Measurements from ENCODE around the gene ATF1.

ATF1 gene

DNA sequence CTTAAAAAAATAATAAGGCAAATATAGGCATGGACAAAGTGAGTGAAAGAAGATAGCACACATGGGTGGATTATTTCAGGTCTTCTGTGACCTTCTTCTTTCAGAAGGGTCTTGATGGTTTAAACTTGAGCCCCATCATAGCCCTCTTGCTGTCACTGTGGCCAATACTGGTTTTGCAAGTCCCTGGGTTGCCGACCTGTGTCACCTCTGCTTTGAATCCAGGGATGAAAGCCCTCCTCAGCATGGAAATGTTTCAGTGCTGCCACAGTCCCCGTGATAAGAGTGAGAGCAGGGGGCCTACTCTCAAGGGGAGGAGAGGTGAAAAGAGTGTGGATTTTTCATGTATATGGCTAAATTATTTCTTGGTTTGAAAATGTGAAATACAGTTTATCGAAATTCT, 30.2 kb upstream of the ATF1 start:
- Histone ChIP-seq H3K9me3 (ENCODE audit: low read length) (no peaks in the 10 kb centered on the region), H3K27me3 (ENCODE audit: control insufficient read depth in 1 of 2, insufficient read depth in 2 of 2, low read length in 2 of 2) (no peaks in the 10 kb centered on the region), H3K27ac (ENCODE audit: low read depth, low read length) (no peak overlapping the region), H3K4me1 (ENCODE audit: insufficient read depth, low read length) (no peaks in the 10 kb centered on the region), H3K9ac (ENCODE audit: low read length) (no peak overlapping the region), H3K4me3 (ENCODE audit: low read depth in 1 of 2, low read length in 2 of 2) (no peak overlapping the region), H3K36me3 (ENCODE audit: insufficient read depth, low read length) (peaks cover 44% of the 10 kb centered on the region)

DNA sequence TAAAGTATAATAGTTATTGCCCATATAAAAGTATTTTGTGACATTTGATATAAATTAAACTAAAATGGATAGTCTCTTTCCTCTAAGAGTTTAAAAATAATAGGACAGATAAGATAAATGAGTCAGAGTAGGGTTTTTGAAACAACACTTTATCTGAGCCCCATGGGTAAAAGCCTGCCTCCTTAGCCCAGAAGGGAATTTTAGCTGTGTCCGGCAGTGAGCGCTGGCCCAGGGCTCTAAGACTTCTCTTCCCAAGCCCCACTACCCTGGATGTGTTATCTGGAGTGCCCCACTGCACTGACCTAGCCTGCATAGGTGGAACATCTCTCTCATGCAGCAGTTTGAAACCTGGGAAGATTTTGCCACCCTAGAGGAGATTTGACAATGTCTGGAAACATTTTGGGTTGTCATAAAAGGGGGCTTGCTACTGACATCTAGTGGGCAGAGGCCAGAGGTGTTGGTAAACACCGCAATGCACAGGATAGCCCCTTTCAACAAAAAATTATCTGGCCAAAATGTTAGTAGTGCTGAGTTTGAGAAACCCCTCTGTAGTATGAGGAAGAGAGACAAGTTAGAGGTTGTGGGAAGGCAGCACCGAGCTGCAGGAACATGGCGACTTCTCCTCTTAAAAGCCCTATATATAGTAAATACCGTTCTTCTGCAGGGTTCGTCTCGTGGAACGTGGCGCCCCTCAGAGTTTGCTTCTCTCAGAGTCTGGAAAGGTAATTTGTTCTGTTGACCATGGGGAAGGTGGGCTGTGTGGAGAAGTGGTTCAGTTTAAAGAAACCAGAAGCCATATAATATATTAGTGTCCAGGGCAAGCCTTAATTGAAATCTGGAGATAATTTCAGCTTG, 29.3 kb upstream of the ATF1 start:
- Histone ChIP-seq H3K9me3 (ENCODE audit: low read length) (no peaks in the 10 kb centered on the region), H3K4me3 (ENCODE audit: low read depth in 1 of 2, low read length in 2 of 2) (no peak overlapping the region), H3K9ac (ENCODE audit: low read length) (no peak overlapping the region), H3K27ac (ENCODE audit: low read depth, low read length) (no peak overlapping the region), H3K4me1 (ENCODE audit: insufficient read depth, low read length) (no peaks in the 10 kb centered on the region), H3K36me3 (ENCODE audit: insufficient read depth, low read length) (peaks cover 46% of the 10 kb centered on the region), H3K27me3 (ENCODE audit: control insufficient read depth in 1 of 2, insufficient read depth in 2 of 2, low read length in 2 of 2) (no peaks in the 10 kb centered on the region)

DNA sequence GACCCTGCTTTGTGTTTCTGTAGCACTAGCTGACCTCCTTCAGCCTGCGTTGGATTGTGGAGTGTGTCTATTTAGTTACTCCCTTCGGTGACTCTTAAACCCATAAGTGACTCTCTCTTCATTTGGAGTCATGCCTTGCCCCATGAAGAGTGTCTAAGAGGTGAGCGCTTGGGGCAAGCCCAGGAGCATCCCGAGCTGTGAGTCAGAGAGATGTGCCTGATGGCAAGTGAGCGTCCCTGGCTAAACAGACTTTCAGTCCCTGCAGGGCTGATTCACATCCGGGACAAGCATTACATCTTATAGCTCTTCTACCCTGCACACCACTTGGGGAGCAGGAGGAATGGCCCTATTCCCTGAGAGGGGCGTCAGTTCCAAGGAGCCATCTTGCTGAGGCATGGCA, 24.3 kb upstream of the ATF1 start:
- no peaks in the 10 kb centered on the region for H3K9me3 ChIP-seq (ENCODE audit: low read length)
- H3K4me1 ChIP-seq (ENCODE audit: insufficient read depth, low read length): no peaks in the 10 kb centered on the region
- no peak overlapping the region for H3K4me3 ChIP-seq (ENCODE audit: low read depth in 1 of 2, low read length in 2 of 2)
- no peak overlapping the region for H3K9ac ChIP-seq (ENCODE audit: low read length)
- H3K36me3 ChIP-seq (ENCODE audit: insufficient read depth, low read length): peaks cover 38% of the 10 kb centered on the region
- no peaks in the 10 kb centered on the region for H3K27me3 ChIP-seq (ENCODE audit: control insufficient read depth in 1 of 2, insufficient read depth in 2 of 2, low read length in 2 of 2)
- no peak overlapping the region for H3K27ac ChIP-seq (ENCODE audit: low read depth, low read length)

DNA sequence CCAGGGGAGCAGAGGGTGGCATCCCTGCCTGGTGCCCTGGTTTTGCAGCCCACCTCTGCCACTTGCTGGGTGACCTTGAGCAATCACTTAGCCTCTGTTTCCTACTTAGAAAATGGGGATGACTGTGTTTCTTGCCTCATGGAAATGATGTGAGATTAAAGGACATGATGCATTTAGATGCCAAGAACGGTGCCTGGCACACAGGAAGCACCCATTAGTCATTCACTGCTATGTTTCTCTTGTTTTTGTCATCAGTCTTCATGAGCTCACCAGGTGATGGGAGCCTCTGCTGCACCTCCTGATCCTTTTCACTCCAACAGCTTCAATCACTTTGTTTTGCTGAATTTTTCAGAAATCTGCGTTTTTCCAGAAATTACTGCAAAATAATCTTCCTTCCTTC, 23.6 kb upstream of the ATF1 start:
- H3K36me3 ChIP-seq (ENCODE audit: insufficient read depth, low read length): peaks cover 45% of the 10 kb centered on the region

DNA sequence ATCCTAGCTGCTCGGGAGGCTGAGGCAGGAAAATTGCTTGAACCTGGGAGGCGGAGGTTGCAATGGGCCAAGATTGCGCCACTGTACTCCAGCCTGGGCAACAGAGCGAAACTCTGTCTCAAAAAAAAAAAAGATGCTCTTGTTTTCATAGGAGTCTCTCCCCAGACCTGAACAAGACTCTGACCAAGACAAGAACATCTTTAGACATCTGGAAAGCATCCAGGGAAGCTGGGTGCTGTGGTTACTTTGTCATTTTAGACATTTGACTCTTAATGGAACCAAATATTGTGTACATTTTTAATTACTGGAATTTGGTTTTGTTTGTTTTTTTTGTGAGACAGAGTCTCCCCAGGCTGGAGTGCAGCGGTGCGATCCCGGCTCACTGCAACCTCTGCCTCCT, 21.1 kb upstream of the ATF1 start:
- H3K27ac ChIP-seq (ENCODE audit: low read depth, low read length): no peak overlapping the region
- no peaks in the 10 kb centered on the region for H3K27me3 ChIP-seq (ENCODE audit: control insufficient read depth in 1 of 2, insufficient read depth in 2 of 2, low read length in 2 of 2)
- no peak overlapping the region for H3K9ac ChIP-seq (ENCODE audit: low read length)
- no peaks in the 10 kb centered on the region for H3K4me1 ChIP-seq (ENCODE audit: insufficient read depth, low read length)
- H3K36me3 ChIP-seq (ENCODE audit: insufficient read depth, low read length): peaks cover 56% of the 10 kb centered on the region
- H3K4me3 ChIP-seq (ENCODE audit: low read depth in 1 of 2, low read length in 2 of 2): no peak overlapping the region
- no peaks in the 10 kb centered on the region for H3K9me3 ChIP-seq (ENCODE audit: low read length)

More for the DNA sequence above, 23.6 kb upstream of the ATF1 start:
- Histone ChIP-seq H3K27me3 (ENCODE audit: control insufficient read depth in 1 of 2, insufficient read depth in 2 of 2, low read length in 2 of 2) (no peaks in the 10 kb centered on the region), H3K4me1 (ENCODE audit: insufficient read depth, low read length) (no peaks in the 10 kb centered on the region), H3K9ac (ENCODE audit: low read length) (no peak overlapping the region), H3K9me3 (ENCODE audit: low read length) (no peaks in the 10 kb centered on the region), H3K4me3 (ENCODE audit: low read depth in 1 of 2, low read length in 2 of 2) (no peak overlapping the region), H3K27ac (ENCODE audit: low read depth, low read length) (no peak overlapping the region)

DNA sequence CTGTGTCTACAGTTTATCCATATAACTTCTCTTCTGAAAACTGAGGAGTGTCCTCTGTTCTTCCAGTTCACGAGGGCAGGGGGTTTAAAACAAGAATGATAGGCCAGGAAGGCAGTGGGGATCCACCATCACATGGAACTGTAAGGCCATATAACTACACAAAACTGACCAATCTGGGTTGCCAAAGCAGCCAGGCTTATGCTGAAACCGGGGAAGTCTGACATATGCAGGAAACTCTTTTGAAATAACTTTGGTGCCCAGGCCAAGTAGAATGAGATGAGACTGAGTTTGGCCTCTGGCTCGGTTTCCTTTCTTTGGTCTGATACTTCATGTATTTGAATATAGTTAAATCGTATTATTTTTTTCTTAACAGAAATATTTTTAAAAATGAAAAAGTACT, 18.0 kb upstream of the ATF1 start:
- H3K9me3 ChIP-seq (ENCODE audit: low read length): no peaks in the 10 kb centered on the region
- no peak overlapping the region for H3K9ac ChIP-seq (ENCODE audit: low read length)
- no peaks in the 10 kb centered on the region for H3K4me1 ChIP-seq (ENCODE audit: insufficient read depth, low read length)
- H3K4me3 ChIP-seq (ENCODE audit: low read depth in 1 of 2, low read length in 2 of 2): no peak overlapping the region
- H3K36me3 ChIP-seq (ENCODE audit: insufficient read depth, low read length): peaks cover 36% of the 10 kb centered on the region
- no peaks in the 10 kb centered on the region for H3K27me3 ChIP-seq (ENCODE audit: control insufficient read depth in 1 of 2, insufficient read depth in 2 of 2, low read length in 2 of 2)
- H3K27ac ChIP-seq (ENCODE audit: low read depth, low read length): no peak overlapping the region

DNA sequence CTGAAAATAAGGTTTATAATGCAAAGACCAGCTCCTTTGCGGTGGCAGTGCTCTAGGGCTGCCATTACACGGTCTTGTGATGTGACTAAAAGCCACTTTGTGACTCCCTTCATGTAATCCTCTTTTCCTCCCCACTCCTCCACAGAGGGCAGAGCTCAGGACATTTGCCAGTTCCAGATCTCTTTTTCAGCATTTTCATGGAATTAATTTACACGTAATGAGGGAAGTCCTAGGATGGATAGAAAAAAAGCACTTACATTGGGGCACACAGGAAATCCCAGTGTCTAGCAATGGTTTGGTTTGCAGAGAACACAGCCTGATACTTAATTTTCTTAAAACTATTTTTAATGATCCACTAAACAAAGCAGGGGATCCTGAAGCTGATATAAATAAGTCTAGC, 17.5 kb upstream of the ATF1 start:
- peaks cover 31% of the 10 kb centered on the region for H3K36me3 ChIP-seq (ENCODE audit: insufficient read depth, low read length)

DNA sequence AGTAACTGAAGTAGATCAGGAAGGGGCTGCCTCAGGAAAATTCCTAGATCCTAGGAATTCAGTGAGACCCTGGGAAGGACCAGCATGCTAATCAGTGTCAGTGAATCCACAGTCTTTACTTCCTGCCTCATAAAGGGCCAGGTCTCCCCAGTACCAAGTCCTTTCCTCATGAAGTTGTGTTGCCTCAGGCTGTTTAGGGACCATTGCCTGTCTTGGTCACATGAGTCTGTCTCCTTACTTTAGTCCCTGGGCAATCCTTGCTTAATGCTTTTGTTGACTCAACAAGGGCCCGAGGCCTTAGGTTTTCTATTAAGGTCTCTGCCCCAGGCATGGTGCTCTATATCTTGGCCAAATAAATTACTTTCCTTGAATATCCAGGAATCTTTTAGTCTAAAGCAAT, 16.1 kb upstream of the ATF1 start:
- H3K27ac ChIP-seq (ENCODE audit: low read depth, low read length): no peak overlapping the region
- H3K36me3 ChIP-seq (ENCODE audit: insufficient read depth, low read length): peaks cover 22% of the 10 kb centered on the region
- H3K9me3 ChIP-seq (ENCODE audit: low read length): no peaks in the 10 kb centered on the region
- no peak overlapping the region for H3K4me3 ChIP-seq (ENCODE audit: low read depth in 1 of 2, low read length in 2 of 2)
- H3K9ac ChIP-seq (ENCODE audit: low read length): no peak overlapping the region
- no peaks in the 10 kb centered on the region for H3K27me3 ChIP-seq (ENCODE audit: control insufficient read depth in 1 of 2, insufficient read depth in 2 of 2, low read length in 2 of 2)
- no peaks in the 10 kb centered on the region for H3K4me1 ChIP-seq (ENCODE audit: insufficient read depth, low read length)

More for the DNA sequence above, 17.5 kb upstream of the ATF1 start:
- Histone ChIP-seq H3K9me3 (ENCODE audit: low read length) (no peaks in the 10 kb centered on the region), H3K27ac (ENCODE audit: low read depth, low read length) (no peak overlapping the region), H3K27me3 (ENCODE audit: control insufficient read depth in 1 of 2, insufficient read depth in 2 of 2, low read length in 2 of 2) (no peaks in the 10 kb centered on the region), H3K4me1 (ENCODE audit: insufficient read depth, low read length) (no peaks in the 10 kb centered on the region), H3K4me3 (ENCODE audit: low read depth in 1 of 2, low read length in 2 of 2) (no peak overlapping the region), H3K9ac (ENCODE audit: low read length) (no peak overlapping the region)

DNA sequence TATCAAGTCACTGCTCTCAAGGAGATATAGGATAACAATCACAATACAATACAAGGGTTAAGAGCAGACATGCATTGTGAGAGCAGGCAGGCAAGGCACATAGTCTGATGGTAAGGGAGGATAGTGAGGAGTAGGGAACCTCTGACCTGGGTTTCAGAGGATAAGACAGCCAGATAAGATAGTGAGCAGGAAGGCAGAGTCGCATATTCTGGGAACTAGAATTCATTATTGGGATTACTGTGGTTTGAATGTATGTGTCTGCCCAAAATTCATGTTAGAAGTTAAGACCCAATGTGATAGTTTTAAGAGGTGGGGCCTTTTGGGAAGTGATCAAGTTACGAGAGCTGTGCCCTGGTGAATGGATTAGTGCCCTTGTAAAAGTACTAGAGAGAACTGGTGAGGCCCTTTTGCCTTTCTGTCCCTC, 14.4 kb upstream of the ATF1 start:
- Histone ChIP-seq H3K9ac (ENCODE audit: low read length) (no peak overlapping the region), H3K27ac (ENCODE audit: low read depth, low read length) (no peak overlapping the region), H3K4me1 (ENCODE audit: insufficient read depth, low read length) (no peaks in the 10 kb centered on the region), H3K27me3 (ENCODE audit: control insufficient read depth in 1 of 2, insufficient read depth in 2 of 2, low read length in 2 of 2) (no peaks in the 10 kb centered on the region), H3K9me3 (ENCODE audit: low read length) (no peaks in the 10 kb centered on the region), H3K4me3 (ENCODE audit: low read depth in 1 of 2, low read length in 2 of 2) (no peak overlapping the region), H3K36me3 (ENCODE audit: insufficient read depth, low read length) (peaks cover 19% of the 10 kb centered on the region)

DNA sequence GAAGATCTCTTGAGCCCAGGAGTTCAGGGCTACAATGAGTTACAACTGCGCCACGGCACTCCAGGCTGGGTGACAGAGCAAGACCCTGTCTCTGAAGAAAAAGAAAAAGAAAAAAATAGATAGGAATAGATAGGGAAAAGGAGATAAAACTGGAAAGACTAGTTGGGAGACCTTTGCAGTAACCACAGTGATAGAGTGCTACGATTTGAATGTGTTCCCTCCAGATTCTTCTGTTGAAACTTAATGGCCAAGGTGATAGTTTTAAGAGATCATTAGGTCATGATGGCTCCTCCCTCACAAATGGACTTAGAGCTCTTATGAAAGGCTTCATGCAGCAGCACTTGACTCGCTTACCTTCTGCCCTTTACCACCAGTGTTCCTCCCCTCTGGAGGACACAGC, 13.5 kb upstream of the ATF1 start:
- H3K4me3 ChIP-seq (ENCODE audit: low read depth in 1 of 2, low read length in 2 of 2): no peak overlapping the region
- H3K4me1 ChIP-seq (ENCODE audit: insufficient read depth, low read length): no peaks in the 10 kb centered on the region
- H3K36me3 ChIP-seq (ENCODE audit: insufficient read depth, low read length): peaks cover 11% of the 10 kb centered on the region
- H3K9ac ChIP-seq (ENCODE audit: low read length): no peak overlapping the region
- H3K27me3 ChIP-seq (ENCODE audit: control insufficient read depth in 1 of 2, insufficient read depth in 2 of 2, low read length in 2 of 2): no peaks in the 10 kb centered on the region
- no peaks in the 10 kb centered on the region for H3K9me3 ChIP-seq (ENCODE audit: low read length)
- no peak overlapping the region for H3K27ac ChIP-seq (ENCODE audit: low read depth, low read length)

DNA sequence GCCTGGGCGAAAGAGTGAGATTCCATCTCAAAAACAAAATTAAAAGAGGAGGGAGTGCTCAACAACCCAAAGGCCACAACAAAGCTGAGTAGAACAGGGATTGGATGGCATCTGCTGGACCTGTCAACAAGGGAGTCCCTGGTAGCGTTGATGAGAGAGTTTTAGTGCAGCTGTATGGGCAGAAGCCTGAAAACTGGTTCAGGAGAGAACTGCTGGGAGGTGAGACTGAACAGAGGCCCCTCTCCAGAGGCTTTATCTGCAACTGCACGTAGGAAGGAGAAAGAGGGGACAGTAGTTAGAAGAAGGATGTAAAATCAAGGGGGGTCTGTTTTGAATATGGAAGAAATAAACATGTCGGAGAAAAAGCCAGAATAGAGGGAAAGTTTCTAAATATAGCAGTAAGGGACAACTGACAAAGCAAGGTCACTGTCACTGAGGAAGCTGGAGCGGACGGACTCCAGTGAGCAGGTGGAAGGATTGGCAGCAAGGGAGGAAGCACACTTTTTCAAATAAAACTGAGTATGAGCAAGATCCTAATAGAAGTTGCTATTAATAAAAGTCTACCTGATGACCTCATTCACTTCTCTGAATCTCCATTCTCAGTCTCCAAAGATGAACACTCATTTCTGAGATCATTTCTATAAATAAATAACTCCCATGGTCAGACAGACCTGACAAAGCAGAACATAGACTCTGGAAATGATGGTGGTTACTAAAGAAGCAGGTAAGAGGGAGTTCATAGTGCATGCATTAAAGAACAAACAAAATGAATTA, 11.8 kb upstream of the ATF1 start:
- no peak overlapping the region for H3K9ac ChIP-seq (ENCODE audit: low read length)
- no peak overlapping the region for H3K4me3 ChIP-seq (ENCODE audit: low read depth in 1 of 2, low read length in 2 of 2)

More for the DNA sequence above, 11.8 kb upstream of the ATF1 start:
- Histone ChIP-seq H3K27ac (ENCODE audit: low read depth, low read length) (no peak overlapping the region), H3K36me3 (ENCODE audit: insufficient read depth, low read length) (peaks cover 3% of the 10 kb centered on the region), H3K9me3 (ENCODE audit: low read length) (no peaks in the 10 kb centered on the region), H3K27me3 (ENCODE audit: control insufficient read depth in 1 of 2, insufficient read depth in 2 of 2, low read length in 2 of 2) (no peaks in the 10 kb centered on the region), H3K4me1 (ENCODE audit: insufficient read depth, low read length) (no peaks in the 10 kb centered on the region)
